GM12864 (cell line): ENCODE measurements around the gene LRP2BP.

Experiments used
- DNase-seq: peaks from one replicate; pipeline ENCODE4 v3.0.0-alpha.2; 2011; ENCODE audit warnings: low read depth
- H3K4me3 ChIP-seq: 2 replicates; pipeline ENCODE4 v1.5.1; 2011; ENCODE audit warnings: mild to moderate bottlenecking, low read depth, low read length, control low read depth
- CTCF ChIP-seq: IDR thresholded peaks from 2 replicates; pipeline ENCODE4 v1.5.1; 2011; ENCODE audit warnings: low read depth, mild to moderate bottlenecking, moderate library complexity, low read length, control low read depth, inconsistent platforms; ENCODE audit errors: missing control alignments

The LRP2BP gene

GRCh38 chr4:185426960-185427688 is 31.4 kb upstream of the LRP2BP start:
- TF ChIP-seq CTCF: no peak
- no peak for DNase-seq
- H3K4me3 ChIP-seq: no peak overlapping the region

GRCh38 chr4:185425647-185426352 is 30.1 kb upstream of the LRP2BP start, which contains the start of gene UFSP2:
Gene UFSP2, minus strand, starts transcription at chr4:185425964. Its CDS starts 96 bp downstream, at chr4:185425868.
- H3K4me3 ChIP-seq: peak within 1 kb of the TSS; percentile 83
- peak; percentile 79 for DNase-seq
- no peak for TF ChIP-seq CTCF

- DNase-seq: no peak
- no peak for TF ChIP-seq CTCF
- peak overlapping the region; percentile 83 for H3K4me3 ChIP-seq
These were observed 29.4 kb upstream of the LRP2BP start for GRCh38 chr4:185424905-185425646.

- no peak for TF ChIP-seq CTCF
- no peak for DNase-seq
- no peak overlapping the region for H3K4me3 ChIP-seq
These were observed 25.8 kb upstream of the LRP2BP start for GRCh38 chr4:185421366-185422124.

- H3K4me3 ChIP-seq: no peak overlapping the region
- TF ChIP-seq CTCF: no peak
- DNase-seq: no peak
These were observed 21.2 kb upstream of the LRP2BP start for GRCh38 chr4:185416955-185417354.

GRCh38 chr4:185412412-185412811 is 16.7 kb upstream of the LRP2BP start:
- no peak for TF ChIP-seq CTCF
- no peak overlapping the region for H3K4me3 ChIP-seq

More at GRCh38 chr4:185412412-185412811, 16.7 kb upstream of the LRP2BP start:
- no peak for DNase-seq
